Panc1 (cell line): ENCODE results near the gene HJURP.

Experiments
- CTCF ChIP-seq: fragments of 450-650 bp; IDR thresholded peaks from 2 replicates; pipeline ENCODE4 v1.5.1; 2017; ENCODE audit warnings: mild to moderate bottlenecking
- POLR2AphosphoS5 ChIP-seq: IDR thresholded peaks from 2 replicates; pipeline ENCODE4 v1.6.1; 2012; ENCODE audit warnings: mild to moderate bottlenecking, low read depth, low read length, moderate library complexity

DNA sequence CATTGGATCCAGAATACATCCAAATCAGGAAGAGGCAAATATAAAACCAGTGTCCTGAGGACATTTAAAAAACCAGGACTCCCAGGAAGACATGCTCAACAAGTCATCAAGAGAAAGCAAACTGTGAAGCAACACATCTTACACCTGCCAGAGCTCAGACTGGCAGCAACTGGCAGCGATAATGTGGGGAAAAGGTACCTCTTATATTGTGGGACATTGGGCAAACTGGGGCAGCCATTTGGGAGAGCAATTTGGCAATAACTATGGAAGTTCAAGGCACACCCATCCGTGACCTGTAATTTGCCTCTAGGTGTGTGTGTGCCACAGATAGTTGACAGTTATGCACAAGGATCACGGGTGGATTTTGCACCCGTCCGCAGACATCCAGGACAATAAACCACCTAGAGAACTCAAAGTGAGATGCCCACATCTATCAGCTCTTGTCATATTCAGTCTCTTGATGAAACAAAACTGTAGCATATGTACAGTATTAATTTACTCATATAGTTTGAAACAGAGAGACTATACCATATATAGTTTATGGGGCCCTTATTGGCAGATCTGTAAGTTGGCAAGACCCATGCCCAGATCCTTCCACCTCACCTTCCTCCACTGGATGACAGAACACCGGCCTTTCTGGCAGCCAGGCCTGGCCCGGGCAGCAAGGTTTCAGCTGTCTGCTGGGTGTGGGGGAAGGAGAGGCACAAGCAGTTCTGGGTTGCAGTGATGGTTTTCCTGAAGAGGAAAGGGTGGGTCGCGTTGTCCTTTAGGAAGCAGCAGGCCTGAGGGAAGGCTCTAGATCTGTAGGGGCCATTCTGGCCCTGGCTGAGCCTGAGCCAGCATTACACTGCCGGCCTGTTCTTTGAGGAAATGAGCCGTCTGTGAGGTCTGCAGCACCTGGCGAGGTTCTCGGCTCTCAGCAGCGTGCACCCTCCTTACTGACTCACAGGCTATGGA, 18.8 kb downstream of the HJURP start:
- TF ChIP-seq CTCF (no peak), POLR2AphosphoS5 (0 out of 2 replicates have a peak, but pooled peaks have one; percentile 53)
